Activated naive CD8-positive, alpha-beta T cell treated with anti-CD3 and anti-CD28 coated beads, Interleukin-2, amount 10 ng/mL, durations not matched to agents 7 days and 5 days (primary cell): ENCODE results near the gene ARHGEF2. TPM values are rescaled to one million over a fixed set of nuclear protein-coding genes. Genes with fewer than 3 reads are reported as not detected.

Source experiments
- ATAC-seq: fragments of 150-1000 bp; cut with Tn5 transposase; one replicate; pipeline ENCODE4 v1.10.0; 2021; ENCODE audit warnings: low read depth, moderate library complexity
- POLR2A ChIA-PET: fragments of 350-600 bp; sonication (Branson Sonifier 250); formaldehyde crosslinking; loops from one replicate; lab custom pipeline; 2021; ENCODE audit warnings: antibody characterized with exemption; lab: Charles Lee
- DNase-seq: peaks from one replicate; pipeline ENCODE4 v3.0.0; 2021
- H3K27ac Mint-ChIP-seq: one replicate; pipeline ENCODE4 v1.8.0; 2022; ENCODE audit warnings: mild to moderate bottlenecking, mixed read lengths
- H3K27me3 Mint-ChIP-seq: one replicate; pipeline ENCODE4 v1.8.0; 2022; ENCODE audit warnings: mild to moderate bottlenecking, moderate library complexity, mixed read lengths
- H3K36me3 Mint-ChIP-seq: one replicate; pipeline ENCODE4 v1.8.0; 2021; ENCODE audit warnings: mild to moderate bottlenecking, mixed read lengths
- H3K4me1 Mint-ChIP-seq: one replicate; pipeline ENCODE4 v1.8.0; 2021; ENCODE audit warnings: mixed read lengths
- H3K4me3 Mint-ChIP-seq: one replicate; pipeline ENCODE4 v1.8.0; 2022; ENCODE audit warnings: mild to moderate bottlenecking, moderate library complexity, mixed read lengths
- H3K9me3 Mint-ChIP-seq: one replicate; pipeline ENCODE4 v1.8.0; 2021; ENCODE audit warnings: mixed read lengths
- total RNA-seq, 2 experiments: library from RNA; stranded (reverse); gene quantifications; one replicate each; pipeline ENCODE4 v1.2.3, GENCODE V29; 2021

Gene ARHGEF2
- total RNA-seq, 2 experiments from 2014 or later: 151 to 155 TPM

GRCh38 chr1:155974208-155975115 is 3.9 kb downstream of the ARHGEF2 start:
- Mint-ChIP-seq H3K4me3 (peak overlapping the region; percentile 99), H3K36me3 (peaks cover 23% of the 10 kb centered on the region), H3K9me3 (no peaks in the 10 kb centered on the region), H3K4me1 (peaks cover 66% of the 10 kb centered on the region), H3K27ac (peak overlapping the region; percentile 85), H3K27me3 (no peaks in the 10 kb centered on the region)
- POLR2A ChIA-PET: interaction anchor here (1.0 to 9.5 kb wide), 7 partner anchors 8 to 43 kb away, joined by 3 to 105 read pairs (median 4); partner anchors contain the start of genes KHDC4 and RXFP4
- DNase-seq (no peak), ATAC-seq (no peak)

GRCh38 chr1:155973723-155974122 is 4.6 kb downstream of the ARHGEF2 start:
- no peaks in the 10 kb centered on the region for H3K27me3 Mint-ChIP-seq
- H3K36me3 Mint-ChIP-seq: peaks cover 25% of the 10 kb centered on the region
- no peaks in the 10 kb centered on the region for H3K9me3 Mint-ChIP-seq
- no peak for ATAC-seq
- POLR2A ChIA-PET: interaction anchor here (1.0 to 9.5 kb wide), 3 partner anchors 31 to 44 kb away, joined by 3 to 105 read pairs (median 6); partner anchors contain the start of genes KHDC4 and RXFP4
- peaks cover 72% of the 10 kb centered on the region for H3K4me1 Mint-ChIP-seq
- H3K4me3 Mint-ChIP-seq: peak overlapping the region; percentile 50
- no peak for DNase-seq
- H3K27ac Mint-ChIP-seq: no peak overlapping the region

- Mint-ChIP-seq H3K27ac (peak overlapping the region; percentile 28), H3K9me3 (no peaks in the 10 kb centered on the region), H3K36me3 (peaks cover 25% of the 10 kb centered on the region), H3K4me3 (peak overlapping the region; percentile 15), H3K4me1 (peaks cover 85% of the 10 kb centered on the region), H3K27me3 (no peaks in the 10 kb centered on the region)
- POLR2A ChIA-PET: no interaction called here
- DNase-seq (no peak), ATAC-seq (no peak)
These were observed 6.2 kb downstream of the ARHGEF2 start for GRCh38 chr1:155971910-155972809.

GRCh38 chr1:155970531-155971167 is 7.7 kb downstream of the ARHGEF2 start:
- POLR2A ChIA-PET: no interaction called here
- H3K4me3 Mint-ChIP-seq: peak overlapping the region; percentile 72

GRCh38 chr1:155969377-155969791 is 9.0 kb downstream of the ARHGEF2 start:
- peak overlapping the region; percentile 36 for H3K4me3 Mint-ChIP-seq
- no peaks in the 10 kb centered on the region for H3K9me3 Mint-ChIP-seq
- POLR2A ChIA-PET: interaction anchor here (0.8 to 3.1 kb wide), 3 partner anchors 8 to 36 kb away, joined by 3 to 34 read pairs (median 17); partner anchors contain the start of gene ARHGEF2
- ATAC-seq (no peak), DNase-seq (no peak)
- peaks cover 21% of the 10 kb centered on the region for H3K36me3 Mint-ChIP-seq
- H3K27ac Mint-ChIP-seq: peak overlapping the region; percentile 96
- H3K4me1 Mint-ChIP-seq: peaks cover 78% of the 10 kb centered on the region
- no peaks in the 10 kb centered on the region for H3K27me3 Mint-ChIP-seq

More at GRCh38 chr1:155970531-155971167, 7.7 kb downstream of the ARHGEF2 start:
- DNase-seq (no peak), ATAC-seq (peak; percentile 49)
- no peaks in the 10 kb centered on the region for H3K9me3 Mint-ChIP-seq
- H3K27me3 Mint-ChIP-seq: no peaks in the 10 kb centered on the region
- H3K36me3 Mint-ChIP-seq: peaks cover 24% of the 10 kb centered on the region
- peaks cover 86% of the 10 kb centered on the region for H3K4me1 Mint-ChIP-seq
- H3K27ac Mint-ChIP-seq: peak overlapping the region; percentile 91

- H3K4me1 Mint-ChIP-seq: peaks cover 73% of the 10 kb centered on the region
- H3K4me3 Mint-ChIP-seq: peak overlapping the region; percentile 79
- peaks cover 24% of the 10 kb centered on the region for H3K36me3 Mint-ChIP-seq
- no peaks in the 10 kb centered on the region for H3K9me3 Mint-ChIP-seq
- peak overlapping the region; percentile 96 for H3K27ac Mint-ChIP-seq
- POLR2A ChIA-PET: interaction anchor here (0.8 to 3.1 kb wide), 6 partner anchors 9 to 35 kb away, joined by 3 to 34 read pairs (median 10); partner anchors contain the start of genes ARHGEF2 and KHDC4
- DNase-seq (no peak), ATAC-seq (no peak)
- H3K27me3 Mint-ChIP-seq: no peaks in the 10 kb centered on the region
These were observed 9.7 kb downstream of the ARHGEF2 start for GRCh38 chr1:155968670-155969069.

- Mint-ChIP-seq H3K36me3 (peaks cover 24% of the 10 kb centered on the region), H3K27me3 (no peaks in the 10 kb centered on the region), H3K27ac (peak overlapping the region; percentile 96), H3K4me1 (peaks cover 67% of the 10 kb centered on the region), H3K4me3 (peak overlapping the region; percentile 79), H3K9me3 (no peaks in the 10 kb centered on the region)
- DNase-seq (no peak), ATAC-seq (no peak)
- POLR2A ChIA-PET: interaction anchor here (0.6 to 3.1 kb wide), 11 partner anchors 9 to 34 kb away, joined by 3 to 34 read pairs (median 5); partner anchors contain the start of genes ARHGEF2 and KHDC4
These were observed 10.3 kb downstream of the ARHGEF2 start for GRCh38 chr1:155968051-155968400.

GRCh38 chr1:155967341-155968050 is 10.9 kb downstream of the ARHGEF2 start:
- peaks cover 27% of the 10 kb centered on the region for H3K36me3 Mint-ChIP-seq
- ATAC-seq: peak; percentile 55
- POLR2A ChIA-PET: interaction anchor here (0.6 to 3.1 kb wide), 12 partner anchors 7 to 33 kb away, joined by 3 to 34 read pairs (median 4); partner anchors contain the start of genes ARHGEF2 and KHDC4
- DNase-seq: no peak
- H3K27ac Mint-ChIP-seq: peak overlapping the region; percentile 96
- no peaks in the 10 kb centered on the region for H3K27me3 Mint-ChIP-seq
- no peaks in the 10 kb centered on the region for H3K9me3 Mint-ChIP-seq
- H3K4me1 Mint-ChIP-seq: peaks cover 65% of the 10 kb centered on the region
- peak overlapping the region; percentile 79 for H3K4me3 Mint-ChIP-seq

- peak overlapping the region; percentile 25 for H3K4me3 Mint-ChIP-seq
- ATAC-seq: peak; percentile 8
- H3K9me3 Mint-ChIP-seq: no peaks in the 10 kb centered on the region
These were observed 11.6 kb downstream of the ARHGEF2 start for GRCh38 chr1:155966750-155967149.

GRCh38 chr1:155966135-155966534 is 12.2 kb downstream of the ARHGEF2 start:
- Mint-ChIP-seq H3K9me3 (no peaks in the 10 kb centered on the region), H3K27me3 (no peaks in the 10 kb centered on the region), H3K4me1 (peaks cover 55% of the 10 kb centered on the region), H3K4me3 (peak overlapping the region; percentile 22), H3K27ac (peak overlapping the region; percentile 96), H3K36me3 (peaks cover 35% of the 10 kb centered on the region)
- POLR2A ChIA-PET: interaction anchor here (1.1 to 1.4 kb wide), 3 partner anchors 9 to 32 kb away, joined by 3 to 5 read pairs (median 3); partner anchors contain the start of genes ARHGEF2 and KHDC4
- no peak for ATAC-seq
- no peak for DNase-seq

More at GRCh38 chr1:155966750-155967149, 11.6 kb downstream of the ARHGEF2 start:
- Mint-ChIP-seq H3K27ac (peak overlapping the region; percentile 96), H3K27me3 (no peaks in the 10 kb centered on the region), H3K36me3 (peaks cover 31% of the 10 kb centered on the region), H3K4me1 (peaks cover 59% of the 10 kb centered on the region)
- POLR2A ChIA-PET: interaction anchor here (1.2 to 3.1 kb wide), 5 partner anchors 8 to 33 kb away, joined by 3 to 34 read pairs (median 4); partner anchors contain the start of genes ARHGEF2 and KHDC4
- DNase-seq: no peak

- POLR2A ChIA-PET: interaction anchor here (4.8 kb wide), 1 partner anchor 13 kb away, joined by 22 read pairs; the partner anchor contains the start of gene ARHGEF2
- Mint-ChIP-seq H3K27me3 (no peaks in the 10 kb centered on the region), H3K27ac (no peak overlapping the region), H3K4me1 (peaks cover 41% of the 10 kb centered on the region), H3K9me3 (no peaks in the 10 kb centered on the region), H3K4me3 (no peak overlapping the region), H3K36me3 (peaks cover 34% of the 10 kb centered on the region)
- DNase-seq (no peak), ATAC-seq (no peak)
These were observed 14.2 kb downstream of the ARHGEF2 start for GRCh38 chr1:155964193-155964592.
